ENCODE data around the gene PTPRT.

Gene PTPRT

DNA sequence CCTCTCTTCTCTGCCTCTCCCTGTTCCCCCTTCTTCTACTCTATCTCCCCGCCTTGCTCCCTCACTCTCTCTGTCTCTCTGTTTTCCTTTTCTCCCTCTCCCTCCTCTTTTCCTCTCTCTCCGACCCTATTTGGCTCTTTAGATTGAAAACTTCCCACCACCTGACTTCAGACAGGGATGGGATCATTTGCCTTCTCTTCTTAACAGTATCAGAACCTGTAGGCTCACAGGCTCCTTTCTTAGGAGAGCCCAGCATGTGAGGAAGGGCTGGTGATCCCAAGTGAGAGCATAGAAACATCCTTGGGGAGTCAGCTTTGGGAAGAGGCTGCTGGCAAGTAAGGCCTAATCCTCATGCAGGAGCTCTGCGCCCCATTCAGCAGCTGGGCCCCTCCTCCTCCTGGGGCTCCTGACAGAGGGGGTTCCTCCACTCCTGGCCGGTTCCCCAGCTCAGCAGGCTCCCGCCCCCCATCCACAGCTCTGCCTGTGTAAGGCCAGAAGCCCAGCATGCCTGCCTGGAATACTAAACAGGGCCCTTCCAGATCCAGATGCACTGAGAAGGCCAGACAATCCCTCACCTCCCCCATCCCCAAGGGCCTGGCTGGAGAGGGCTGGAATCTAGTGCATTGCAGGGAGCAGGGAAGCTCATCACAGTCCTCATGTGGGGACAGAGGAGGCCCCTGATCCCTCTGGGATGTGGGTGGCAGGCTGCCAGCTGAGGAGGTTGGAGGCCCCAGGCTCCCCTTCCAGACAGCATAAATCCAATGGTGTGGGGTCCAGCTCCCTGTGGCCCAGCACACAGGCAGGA is 93.4 kb downstream of the PTPRT start:
- DNase-seq: no peak

GRCh38 chr20:43095034-43095433 is 94.7 kb downstream of the PTPRT start:
- DNase-seq: no peak

DNA sequence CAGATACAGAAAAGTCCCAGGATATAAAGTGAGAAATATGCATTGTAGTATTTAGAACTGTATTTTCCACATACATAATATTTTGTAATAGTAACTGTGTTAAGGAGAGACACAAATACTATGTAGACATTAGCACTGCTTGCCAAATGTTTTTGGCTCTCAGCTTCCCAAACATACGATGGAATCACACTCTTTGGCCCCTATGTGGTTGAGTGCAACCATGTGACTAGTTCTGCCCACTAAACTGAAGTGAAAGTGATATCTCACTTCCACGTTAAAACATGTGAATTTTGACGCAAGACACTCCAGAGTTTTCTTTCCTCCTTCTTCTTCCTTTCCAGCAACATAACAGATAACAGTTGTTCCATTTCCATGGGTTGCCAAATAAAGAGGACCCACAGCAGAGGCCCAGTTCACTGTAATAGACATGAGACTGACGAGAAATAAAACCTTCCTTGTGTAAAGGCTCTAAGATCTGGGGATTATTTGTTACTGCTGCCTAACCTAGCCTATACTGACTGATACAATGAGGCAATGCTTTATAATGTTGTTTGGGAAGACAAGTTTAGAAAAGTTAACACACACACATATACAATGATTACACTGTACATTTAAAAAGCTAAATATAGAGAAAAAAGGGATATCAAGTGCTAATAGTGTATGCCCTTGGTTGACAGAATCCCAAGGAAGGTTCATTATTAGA is 97.2 kb downstream of the PTPRT start:
- DNase-seq: no peak

- no peak for DNase-seq
Measured at GRCh38 chr20:43068482-43068881, 121.2 kb downstream of the PTPRT start.

GRCh38 chr20:43066125-43066524 is 123.6 kb downstream of the PTPRT start:
- DNase-seq: no peak

- DNase-seq: no peak
Measured at GRCh38 chr20:43065299-43065698, 124.4 kb downstream of the PTPRT start.

GRCh38 chr20:43058077-43058476 is 131.6 kb downstream of the PTPRT start:
- DNase-seq: no peak

DNA sequence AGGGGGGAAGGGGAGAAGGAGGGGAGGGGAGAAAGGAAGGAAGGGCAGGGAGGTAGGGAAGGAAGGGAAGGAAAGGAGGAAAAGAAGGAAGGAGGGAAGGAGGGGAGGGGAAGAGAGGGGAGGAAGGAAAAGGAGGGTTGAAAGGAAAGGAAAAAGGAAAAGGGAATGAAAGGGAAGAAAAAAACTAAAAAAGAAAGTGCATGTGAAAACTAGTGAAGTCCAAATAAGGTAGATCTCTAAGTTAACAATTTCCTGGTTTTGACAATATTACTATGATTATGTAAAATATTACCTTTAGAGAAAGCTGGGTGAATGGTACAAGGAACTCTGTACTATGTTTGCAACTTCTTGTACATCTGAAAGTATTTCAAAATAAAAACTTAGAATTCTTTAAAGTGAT is 132.4 kb downstream of the PTPRT start:
- no peak for DNase-seq

GRCh38 chr20:43055181-43055884 is 134.4 kb downstream of the PTPRT start:
- no peak for DNase-seq

GRCh38 chr20:43052532-43052931 is 137.2 kb downstream of the PTPRT start:
- no peak for DNase-seq

GRCh38 chr20:43046966-43047365 is 142.7 kb downstream of the PTPRT start:
- DNase-seq: no peak

- DNase-seq: no peak
Measured at GRCh38 chr20:43043887-43044286, 145.8 kb downstream of the PTPRT start.

- DNase-seq: no peak
Measured at GRCh38 chr20:43040427-43040826, 149.3 kb downstream of the PTPRT start.

DNA sequence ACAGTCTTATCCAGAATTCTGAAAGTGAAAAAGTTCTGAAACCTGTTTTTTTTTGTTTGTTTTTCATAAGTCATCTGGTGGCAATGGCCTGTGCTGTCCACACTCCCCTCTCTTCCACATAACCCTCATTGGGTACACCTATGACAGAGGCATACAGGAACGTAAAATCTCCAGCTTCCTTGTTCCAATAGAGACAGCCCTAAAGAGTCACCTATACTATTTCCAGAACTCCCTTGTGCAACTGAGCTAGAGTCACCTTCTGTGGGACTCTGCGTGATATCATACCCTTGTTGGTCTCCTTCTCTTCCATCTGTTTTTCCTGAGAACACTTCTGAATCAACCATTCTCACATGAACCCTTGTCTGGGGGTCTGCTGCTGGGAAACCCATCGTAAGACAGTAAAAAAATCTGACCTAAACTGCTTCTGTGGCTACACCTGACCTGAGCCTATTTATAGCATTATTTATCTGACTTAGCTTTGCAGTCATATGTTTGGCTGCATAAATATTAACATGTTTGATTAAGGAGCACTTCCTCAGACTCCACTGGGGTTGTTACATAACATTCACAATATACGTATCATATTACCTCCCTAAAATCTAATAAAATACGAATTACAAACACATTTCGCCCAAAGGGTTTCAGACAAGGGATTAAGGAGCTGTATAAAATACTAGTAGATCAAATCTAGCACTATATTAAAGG is 151.9 kb downstream of the PTPRT start:
- no peak for DNase-seq

DNA sequence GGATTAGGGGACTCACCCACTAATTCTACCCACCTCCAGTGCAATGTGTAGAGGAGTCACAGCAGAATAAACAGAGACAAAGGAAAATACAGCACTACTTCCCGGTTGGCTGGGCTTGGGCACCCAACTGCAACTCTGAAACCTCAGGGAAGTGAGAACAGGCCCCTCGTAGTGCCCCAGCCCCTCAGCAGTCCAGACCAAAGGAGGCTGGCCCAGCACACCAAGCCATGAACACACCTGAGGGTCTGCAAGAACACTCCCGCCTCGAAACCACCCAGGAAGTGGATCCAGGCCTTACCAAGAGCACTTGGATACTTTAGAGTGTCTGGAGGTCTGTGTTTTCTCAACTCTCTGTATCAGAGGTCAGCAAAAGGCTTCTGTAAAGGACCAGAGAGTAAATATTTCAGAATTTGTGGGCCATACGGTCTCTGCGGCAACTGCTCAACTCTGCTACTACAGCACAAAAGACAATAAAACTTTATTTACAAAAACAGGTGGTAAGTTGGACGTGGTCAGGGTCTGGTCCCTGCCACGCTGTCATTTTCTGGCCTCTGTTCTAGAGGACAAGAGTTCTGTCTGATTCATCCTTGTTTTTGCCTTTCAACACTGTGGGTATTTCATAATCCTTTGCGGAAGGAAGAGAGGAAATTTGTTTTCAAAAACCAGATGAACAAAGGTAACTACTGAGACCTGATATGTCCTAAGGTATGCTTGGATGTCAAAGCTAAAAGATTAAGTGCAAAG is 154.6 kb downstream of the PTPRT start:
- no peak for DNase-seq

- DNase-seq: no peak
Measured at GRCh38 chr20:43032459-43032858, 157.2 kb downstream of the PTPRT start.

DNA sequence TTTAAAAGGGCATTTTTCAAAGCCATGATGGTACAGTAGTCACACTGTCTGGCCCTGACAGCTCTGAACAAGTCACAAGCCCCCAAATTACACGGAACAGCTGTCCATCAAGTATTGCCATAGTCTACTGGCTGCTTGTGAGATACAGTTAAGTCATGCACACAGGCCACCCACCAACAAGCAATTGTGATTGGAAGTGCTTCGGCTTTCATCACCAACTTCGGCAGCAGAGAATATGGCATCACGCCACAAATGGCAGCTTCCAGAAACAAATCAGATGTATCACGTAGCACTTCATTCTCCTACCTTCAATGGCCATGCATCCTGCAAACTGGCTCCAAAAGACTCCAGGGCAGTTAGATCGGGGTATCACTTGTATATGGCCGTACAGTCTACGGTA is 160.5 kb downstream of the PTPRT start:
- no peak for DNase-seq

DNA sequence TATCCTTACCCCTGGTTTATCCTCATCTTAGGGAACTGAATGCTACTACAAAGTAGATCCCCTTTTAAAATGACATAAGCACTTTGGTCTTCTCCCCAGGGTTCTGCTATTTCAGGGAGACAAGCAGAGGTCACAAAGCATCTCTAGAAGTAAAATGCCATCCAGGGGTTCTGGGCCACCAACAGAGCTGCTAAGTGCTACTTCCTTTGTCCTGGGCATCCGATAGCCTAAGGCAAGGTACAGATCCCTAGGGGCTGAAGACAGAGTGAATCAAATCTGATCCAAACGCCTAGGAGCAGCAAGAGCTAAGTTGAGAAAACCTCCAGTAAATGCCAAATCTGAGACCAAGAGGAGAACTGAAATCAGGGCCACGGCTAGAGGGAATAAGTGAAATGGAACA is 161.2 kb downstream of the PTPRT start:
- DNase-seq: no peak

DNA sequence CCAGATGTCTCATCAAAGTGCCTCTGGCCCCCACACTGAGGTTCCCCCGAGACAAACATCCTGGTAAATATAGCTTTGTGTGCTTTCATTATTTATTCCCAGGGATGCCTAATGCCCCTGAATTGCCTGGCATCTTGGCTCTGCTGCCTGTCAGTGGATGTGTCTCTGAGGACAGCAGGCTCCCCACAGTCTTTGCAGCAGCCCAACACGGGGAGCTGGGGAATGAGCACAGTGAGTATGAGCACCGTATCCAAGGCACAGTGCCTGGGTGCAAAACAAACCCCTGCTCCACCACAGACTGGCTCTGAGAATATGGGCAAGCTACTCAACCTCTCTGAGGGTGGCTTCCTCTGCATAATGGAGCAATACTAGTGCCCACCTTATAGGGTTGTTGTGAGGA is 165.9 kb downstream of the PTPRT start:
- DNase-seq: no peak

DNA sequence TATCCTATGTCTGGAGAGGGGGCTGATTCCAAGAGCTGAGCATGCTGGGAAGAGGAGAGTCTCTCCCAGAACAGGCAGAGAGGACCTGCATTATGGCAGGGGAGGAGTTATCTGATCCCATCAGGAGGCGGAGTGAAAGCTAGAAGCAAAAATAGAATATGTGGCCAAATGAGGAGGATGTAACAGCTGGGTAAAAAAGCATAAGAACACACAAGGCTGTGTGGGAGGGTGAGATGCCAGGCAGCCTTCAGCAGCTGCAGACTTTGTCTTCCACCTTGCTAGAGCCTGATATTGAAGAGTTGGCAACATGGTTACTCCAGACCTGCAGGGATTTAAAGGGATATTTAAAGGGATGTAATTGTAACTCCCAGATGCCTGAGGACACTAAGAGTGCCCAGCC is 167.1 kb downstream of the PTPRT start:
- no peak for DNase-seq

DNA sequence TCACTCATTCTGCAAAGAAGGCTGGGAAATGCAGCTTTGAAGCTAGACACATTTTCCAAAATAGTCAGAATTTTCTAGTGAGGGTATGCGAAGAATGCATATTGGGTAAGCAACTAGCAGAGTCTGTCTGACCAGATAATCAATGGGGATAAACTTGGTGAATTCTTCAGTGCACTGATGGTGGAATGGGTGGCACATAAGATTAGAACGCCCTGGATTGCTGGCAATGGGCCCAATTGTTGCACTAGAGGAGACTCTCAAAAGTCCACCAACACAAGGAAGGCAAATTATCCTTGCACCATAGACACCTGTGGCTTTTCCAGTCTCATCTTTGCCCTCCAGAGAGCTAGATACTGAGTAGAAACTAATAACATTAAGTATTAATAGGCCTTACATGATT is 167.6 kb downstream of the PTPRT start:
- no peak for DNase-seq

DNA sequence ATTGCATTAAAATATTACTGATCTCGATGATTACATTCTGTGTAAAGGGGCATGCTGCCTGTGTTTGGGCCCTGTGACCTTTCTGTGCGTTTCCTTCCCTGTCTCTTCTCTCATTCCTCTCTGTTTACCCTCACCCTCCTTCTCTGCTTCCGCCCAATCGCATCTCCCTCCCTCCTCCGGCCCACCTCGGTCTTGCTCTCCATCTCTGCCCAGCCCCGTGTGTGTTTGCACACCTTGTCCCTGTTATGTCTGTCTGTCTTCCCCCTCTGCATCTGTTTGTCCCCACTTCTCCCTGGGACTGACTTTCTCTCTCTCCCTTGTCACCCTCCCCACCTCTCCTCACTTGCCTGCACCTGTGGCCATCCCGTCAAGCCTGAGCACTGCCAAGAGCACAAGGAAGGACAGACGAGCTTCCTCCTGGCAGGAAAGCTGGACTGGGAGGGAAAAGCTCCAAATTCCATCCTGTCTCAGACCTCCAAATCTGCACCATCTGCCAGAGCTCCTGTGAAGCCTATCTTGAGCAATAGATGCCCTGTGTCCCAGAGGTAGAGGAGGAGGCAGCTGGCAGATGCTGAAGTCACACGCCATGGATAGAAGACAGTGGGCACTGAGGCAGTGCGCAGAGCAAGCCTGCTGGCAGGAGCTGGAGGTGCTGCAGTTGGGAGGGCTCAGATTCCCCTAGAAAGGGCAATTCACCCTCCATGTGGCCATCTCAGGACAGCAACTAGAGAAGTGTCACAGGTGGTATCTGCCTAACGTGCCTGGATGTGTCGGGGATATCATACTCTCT is 172.3 kb downstream of the PTPRT start:
- no peak for DNase-seq

All from activated CD8-positive, alpha-beta memory T cell treated with anti-CD3 and anti-CD28 coated beads, Interleukin-2, amount 50 U/mL, for 48 hours (primary cell).